ENCODE data around the gene MTNR1B.

Gene MTNR1B

DNA sequence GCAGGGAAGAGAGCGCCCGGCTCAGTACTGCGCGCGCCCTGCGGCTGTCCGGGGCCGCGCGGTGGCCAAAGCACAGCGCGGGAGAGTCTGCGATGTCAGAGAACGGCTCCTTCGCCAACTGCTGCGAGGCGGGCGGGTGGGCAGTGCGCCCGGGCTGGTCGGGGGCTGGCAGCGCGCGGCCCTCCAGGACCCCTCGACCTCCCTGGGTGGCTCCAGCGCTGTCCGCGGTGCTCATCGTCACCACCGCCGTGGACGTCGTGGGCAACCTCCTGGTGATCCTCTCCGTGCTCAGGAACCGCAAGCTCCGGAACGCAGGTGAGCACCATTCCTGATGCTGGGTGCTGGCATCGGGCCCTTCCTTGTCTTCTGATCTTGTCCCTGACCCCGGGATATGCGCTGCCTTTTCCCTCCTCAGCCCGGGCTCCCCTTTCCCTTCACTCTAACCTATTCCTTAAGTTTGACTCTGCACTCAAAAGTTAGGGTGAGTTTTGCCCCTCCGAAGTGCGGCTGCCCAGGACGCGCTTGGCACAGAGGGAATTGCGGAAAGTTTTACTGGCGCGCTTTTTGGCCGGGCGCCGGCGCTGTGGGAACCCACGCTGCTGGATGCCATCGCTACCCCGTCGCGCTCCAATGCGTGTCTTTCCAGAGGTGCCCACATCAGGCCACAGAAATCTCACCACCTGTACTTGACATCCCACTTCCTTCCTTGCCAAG is at the start of gene MTNR1B:
Gene MTNR1B (plus strand): TSS at position 18 of the 714 bp plus-strand sequence. CDS start 75 bp downstream, at position 93.
- no peak for DNase-seq

DNA sequence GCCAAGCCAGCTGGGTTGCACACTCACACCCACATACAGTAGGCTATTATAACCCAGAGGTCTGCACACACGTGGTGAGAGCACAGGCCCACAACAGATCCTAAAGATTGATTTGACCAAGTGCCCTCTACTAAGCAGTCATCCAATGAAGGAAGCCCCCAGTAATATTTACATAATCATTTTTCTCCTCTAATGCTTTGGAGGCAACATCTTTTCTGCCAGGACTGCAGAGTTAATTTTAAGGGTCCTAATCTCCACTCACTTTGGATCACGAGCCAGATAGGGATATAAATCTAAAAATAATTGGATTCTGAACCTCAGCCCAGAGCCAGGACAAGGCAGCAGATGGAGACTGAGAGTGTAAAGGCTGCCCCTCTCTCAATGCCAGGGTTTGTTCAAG is 49.1 kb upstream of the MTNR1B start:
- no peak for DNase-seq

DNA sequence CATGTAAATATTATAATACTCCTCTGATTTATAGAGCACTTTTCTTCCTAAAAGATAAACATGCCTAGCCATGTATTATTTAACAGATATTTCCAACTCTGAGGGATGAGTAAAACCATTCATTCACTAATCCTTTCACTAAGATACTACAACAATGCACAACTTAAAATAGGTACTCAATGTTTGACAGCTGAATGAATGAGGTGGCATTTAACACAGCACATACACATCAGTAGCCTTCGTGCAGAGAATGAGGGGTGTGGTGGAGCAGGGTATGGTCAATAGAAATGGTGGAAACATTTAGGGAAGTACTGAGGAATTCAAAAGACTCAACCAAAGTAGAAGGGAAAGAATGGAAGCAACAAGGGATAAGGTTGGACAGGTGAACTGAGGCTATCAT is 46.7 kb upstream of the MTNR1B start:
- DNase-seq, result no peak

DNA sequence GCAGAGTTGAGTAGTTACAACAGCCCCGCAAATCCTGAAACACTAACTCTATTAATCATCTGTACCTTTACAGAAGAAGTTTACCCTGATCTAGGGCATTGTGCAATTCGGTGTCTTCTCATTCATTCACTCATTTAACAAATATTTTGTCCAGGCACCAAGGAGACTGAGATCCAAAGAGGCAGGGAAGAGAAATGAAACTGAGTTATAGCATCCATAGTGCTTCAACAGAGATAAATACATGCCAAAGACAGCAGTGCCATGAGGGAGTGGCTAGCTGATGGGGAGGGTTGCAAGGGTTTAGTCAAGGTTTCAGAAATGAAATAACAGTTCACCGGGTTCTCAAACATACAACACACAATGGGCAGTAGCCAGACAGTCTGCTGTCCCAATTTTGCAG is 40.2 kb upstream of the MTNR1B start:
- no peak for DNase-seq

DNA sequence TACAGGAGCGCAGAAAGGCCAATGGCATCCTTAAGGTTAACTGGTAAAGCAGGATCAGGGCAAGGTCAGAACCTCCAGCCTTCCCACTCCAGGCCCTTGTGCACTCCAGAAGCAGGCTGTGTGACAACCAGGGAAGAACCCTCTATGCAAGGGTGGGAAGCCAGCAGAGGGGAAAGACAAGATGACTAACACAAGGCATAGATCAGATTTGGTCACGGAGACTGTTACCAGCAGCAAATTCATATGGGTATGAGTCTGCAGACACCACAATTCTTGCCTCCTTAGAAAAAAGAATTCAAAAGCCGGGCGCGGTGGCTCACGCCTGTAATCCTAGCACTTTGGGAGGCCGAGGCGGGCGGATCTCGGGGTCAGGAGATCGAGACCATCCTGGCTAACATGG is 39.8 kb upstream of the MTNR1B start:
- DNase-seq, result no peak

DNA sequence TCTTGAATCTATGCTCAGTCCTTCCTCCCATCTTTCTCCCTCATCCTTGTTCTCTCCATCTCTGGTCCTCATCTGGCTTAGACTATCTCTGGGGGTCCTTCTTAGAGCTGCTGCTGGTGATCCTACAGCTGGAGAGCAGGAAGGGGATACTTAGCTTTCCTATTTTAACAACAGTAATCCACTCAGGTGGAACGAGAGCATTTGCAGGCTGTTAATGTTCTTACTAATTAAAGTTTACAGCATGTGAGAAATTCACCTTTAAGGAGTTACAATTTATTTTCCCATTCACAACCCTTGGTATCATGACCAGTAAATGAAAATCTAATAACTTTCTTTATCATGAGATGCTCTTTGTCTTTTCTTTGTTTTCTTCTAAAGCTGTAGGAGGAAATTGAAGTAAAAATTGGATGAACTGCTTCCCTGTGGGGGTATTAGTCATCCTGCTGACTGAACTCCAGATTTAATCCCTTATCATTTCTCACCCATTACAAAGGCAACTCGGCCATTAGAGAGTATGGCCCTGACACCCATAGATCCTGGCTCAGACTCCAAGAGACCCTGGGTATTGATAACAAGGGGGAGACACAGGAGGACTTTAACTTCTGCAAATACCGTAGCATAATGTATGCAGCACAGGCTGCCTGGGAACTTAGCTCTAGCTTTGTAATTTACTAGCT is 37.6 kb upstream of the MTNR1B start:
- no peak for DNase-seq

DNA sequence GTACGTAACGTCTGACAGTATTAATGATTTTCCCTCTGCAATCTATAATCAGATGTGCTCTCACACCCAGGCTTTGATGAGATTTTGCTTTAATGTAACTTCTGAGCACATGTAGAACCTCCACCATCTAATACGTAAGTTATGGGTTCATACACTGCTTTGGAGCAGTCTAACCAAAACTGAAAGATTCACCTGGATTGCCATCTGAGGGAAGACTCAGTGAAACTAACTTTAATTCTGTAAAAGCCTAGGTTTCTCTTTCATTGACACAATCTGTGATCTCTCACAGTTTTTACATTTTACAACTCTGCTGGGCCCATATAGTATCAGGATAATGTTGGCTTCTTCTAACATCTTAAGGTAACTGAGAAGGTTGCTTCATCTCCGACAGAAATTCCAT is 30.1 kb upstream of the MTNR1B start:
- no peak for DNase-seq

DNA sequence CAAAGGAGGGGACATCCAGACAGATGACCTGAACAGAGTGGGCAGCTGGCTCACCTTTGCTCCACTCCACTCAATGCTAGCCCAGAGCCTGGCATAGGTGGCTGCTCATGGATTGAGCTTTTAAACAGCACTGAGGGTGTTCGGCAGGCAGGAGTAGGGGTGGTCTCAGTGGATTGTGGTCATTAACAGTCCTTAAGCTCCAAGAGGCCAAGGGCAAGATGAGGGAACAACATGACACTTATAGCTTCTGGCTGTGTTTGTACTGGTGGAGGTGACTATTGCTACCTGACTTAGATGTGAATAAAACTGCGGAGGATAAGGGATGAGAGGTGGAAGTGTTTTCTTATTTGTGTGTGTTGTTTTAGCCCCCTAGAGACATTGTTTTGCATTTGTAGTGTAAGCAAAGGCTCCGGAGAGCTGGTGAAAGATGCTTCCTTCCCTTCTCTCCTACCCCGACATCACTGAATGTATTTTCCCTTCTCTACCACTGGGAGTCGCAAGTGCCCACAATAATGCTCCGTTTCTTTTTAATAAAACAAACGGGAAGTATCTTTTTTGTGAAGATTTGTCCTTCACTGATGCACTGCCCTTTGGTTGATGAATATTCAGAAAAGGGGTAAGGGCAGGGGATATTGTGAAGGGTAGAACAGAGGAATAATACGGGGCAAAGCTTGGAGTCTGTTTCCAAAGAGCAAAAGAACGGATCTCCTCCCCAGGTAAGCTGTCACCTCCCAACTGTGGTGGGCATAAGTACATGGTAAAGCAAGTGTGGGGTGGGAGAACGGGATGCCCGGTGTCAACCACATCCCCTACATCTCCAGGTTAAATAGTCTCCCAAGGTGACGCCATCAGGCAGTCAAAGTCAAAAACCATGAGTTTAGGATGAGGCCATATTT is 27.5 kb upstream of the MTNR1B start:
- DNase-seq, result peak; percentile 56

DNA sequence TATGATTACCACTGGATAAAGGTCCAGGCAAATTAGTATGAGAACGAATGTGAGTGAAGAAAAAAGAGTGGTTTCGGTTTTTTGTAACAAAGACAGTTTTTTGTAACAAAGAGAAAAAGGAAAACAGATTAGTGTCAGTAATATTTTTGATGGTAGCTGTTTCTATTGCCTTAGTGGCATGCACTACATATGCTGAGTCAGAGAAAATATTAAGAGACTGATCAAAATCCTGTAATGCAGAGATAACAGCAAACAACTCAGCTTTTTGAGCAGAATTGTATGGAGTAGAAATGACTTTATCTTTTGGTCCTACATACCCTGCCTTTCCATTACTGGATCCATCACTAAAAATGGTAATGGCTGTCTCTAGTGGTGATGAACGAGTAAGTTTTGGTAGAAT is 22.7 kb upstream of the MTNR1B start:
- no peak for DNase-seq

DNA sequence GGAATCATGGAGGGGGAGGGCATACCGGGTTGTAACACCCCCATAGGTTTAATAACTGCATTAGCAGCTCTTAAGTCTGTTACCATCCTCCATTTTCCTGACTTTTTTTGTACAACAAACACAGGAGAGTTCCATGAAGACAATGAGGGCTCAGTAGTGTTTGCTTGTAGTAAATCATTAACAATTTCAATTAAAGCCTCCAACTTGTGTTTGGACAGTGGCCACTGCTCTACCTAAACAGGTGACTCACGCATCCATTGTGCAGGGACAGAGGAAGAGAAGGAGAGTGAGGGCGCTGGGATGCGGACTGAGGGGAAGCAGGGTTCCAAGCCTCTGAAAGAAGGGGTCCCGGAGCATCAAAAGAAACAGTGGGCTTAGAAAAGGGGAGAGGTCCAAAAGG is 21.3 kb upstream of the MTNR1B start:
- DNase-seq, result no peak

DNA sequence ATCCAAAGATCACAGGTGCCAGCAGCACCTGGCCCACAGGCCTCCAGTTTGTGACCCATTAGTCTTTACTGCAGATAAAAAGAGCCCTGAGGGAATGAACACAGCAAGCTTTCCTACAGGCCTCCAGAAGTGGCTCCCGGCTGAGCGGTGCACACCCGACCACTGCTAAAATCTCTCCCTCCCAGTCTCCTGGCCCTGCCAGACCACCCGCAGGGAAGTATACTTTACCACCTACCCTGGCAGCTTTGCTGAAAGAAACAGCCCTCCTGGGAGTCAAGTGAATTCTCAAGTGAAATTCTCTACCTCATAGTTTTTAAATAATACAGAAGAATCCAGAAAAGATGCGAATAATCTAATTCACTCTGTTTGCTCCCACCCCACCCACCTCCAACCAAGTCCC is 15.4 kb upstream of the MTNR1B start:
- no peak for DNase-seq

DNA sequence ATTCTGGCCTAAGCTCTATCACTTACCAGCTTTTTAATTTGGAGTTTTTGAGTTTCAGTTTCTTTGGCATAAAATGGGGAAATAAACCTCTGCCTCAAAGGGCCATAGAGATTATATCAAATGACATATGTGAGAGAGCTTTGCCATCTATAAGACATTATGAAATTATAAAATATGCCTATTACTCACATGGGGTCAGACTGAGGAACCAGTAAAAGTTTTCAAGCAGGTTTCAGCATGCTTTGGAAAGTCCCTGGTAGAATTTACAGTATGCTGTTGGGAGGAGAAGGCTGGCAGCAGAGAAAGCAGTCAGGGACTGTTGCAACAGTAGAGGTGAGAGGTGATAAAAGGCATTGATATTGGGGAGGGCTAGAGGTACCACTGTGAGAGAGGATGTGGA is 13.6 kb upstream of the MTNR1B start:
- no peak for DNase-seq

DNA sequence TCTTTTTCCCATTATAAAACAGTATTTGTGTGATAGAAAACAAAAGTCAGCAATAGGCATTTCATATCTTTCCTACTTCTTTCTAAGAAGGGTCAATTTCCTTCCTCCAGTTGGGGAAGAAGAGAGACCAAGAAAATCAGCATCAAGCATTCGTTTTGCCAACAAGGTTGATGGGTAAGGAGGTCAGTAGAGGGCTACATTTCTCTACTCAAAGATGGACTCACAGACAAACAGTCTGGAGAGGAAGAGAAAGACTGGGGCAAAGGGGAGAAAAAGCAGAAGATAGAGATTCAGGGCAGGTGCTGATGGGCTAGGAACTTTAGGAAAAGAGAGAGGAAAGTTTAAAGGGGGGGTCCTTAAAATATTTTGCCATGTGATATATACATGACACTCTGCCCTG is 8.6 kb upstream of the MTNR1B start:
- no peak for DNase-seq

DNA sequence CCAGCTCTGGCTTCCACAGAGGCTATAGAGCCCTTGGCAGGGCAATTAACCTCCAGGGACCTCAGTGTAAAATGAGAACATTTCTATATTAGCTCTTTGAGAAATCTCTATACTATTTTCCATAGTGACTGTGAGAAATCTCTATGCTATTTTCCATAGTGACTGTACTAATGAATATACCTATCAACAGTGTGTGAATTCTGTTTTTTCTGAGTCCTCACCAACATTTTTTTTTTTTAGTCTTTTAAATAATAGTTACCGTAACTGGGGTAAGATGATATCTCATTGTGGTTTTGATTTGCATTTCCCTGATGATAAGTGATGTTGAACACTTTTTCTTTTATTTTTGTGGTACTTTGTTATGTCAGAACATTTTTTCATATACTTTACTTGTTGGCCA is 7.0 kb upstream of the MTNR1B start:
- no peak for DNase-seq

DNA sequence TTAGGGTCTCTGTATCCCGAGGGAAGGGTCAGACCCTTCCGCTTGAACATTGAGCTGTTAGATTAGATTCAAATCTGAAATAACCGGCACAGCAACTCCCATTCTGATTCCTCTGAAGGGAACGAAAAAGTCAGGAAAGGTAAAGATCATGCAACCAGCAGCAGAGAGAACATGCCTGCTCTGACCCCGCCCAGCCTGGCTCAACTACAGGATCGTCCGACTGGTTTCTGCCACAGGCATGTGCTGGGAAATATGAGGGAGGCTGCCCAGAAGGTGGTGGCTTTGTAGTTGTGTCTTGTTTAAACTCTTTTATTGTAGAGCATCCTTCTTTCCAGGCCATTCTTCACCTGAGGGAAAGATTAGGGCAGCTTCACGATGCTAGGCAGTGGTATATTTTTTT is 5.0 kb upstream of the MTNR1B start:
- DNase-seq, result no peak

DNA sequence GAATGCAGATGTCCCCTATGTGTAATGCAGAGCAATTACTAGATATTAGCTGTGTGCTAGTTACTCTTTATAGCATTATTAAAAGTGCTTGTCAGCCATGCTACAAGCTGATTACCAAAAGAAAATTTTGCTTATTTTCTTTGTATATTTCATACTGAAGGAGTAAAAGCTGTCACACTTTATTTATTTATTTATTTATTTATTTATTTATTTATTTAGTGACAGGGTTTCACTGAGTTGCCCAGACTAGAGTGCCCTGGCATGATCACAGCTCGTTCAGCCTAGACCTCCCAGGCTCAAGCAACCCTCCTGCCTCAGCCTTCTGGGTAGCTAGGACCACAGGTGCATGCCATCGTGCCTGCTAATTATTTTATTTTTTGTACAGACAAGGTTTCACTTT is 4.3 kb upstream of the MTNR1B start:
- no peak for DNase-seq

DNA sequence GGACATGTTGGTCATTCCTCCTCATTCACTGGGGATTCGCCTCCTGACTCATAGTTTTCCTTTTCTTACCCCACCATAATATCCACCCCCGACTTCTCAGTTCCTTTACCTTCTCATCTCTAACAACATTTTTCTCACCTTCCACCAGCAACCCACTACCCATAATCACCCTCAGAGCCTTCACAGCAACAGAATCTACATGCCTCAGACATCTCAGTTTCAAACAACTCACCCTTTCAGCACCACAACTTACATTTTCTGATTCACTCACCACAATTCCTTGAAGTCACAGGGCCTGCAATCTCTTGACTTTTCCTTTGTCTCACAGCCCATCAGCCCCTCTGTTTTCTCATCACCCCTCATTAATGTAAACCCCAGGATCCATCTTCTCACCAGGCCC is 2.3 kb upstream of the MTNR1B start:
- no peak for DNase-seq

DNA sequence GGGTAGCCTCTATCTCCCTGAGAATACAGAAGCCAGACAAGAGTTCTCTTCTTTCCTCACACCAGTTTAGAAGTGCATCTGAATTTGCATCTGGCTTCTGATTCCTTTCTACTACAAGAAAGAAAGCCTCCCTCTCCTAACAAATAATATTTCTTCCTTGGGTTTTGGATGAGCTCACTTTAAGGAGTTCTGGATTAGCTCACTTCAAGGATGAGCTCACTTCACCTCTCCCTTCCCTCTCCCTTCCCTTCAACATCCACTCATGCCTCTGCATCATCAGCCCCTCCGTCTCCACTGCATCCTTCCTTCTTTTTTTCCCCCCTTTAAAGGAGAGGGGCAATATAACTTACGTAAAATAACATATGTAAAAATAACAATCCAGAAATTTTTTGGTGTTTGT is 1.6 kb upstream of the MTNR1B start:
- no peak for DNase-seq

DNA sequence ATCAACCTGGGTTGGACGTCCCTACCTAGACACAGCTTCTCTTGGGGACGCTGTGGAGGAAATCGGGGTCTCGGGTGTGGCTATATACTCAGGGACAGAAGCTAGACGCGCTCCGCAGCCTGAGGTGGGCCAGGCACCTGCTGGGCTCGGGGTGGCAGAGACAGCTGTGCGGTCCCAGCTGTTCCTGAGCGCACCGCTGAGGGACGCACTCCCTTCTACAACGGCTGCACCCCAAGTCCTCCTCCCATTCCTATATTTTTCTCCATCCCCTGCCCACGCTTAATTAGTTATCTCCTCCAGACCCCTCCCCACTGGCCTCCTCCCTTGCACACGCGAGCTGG is 188 bp upstream of the MTNR1B start:
- no peak for DNase-seq

DNA sequence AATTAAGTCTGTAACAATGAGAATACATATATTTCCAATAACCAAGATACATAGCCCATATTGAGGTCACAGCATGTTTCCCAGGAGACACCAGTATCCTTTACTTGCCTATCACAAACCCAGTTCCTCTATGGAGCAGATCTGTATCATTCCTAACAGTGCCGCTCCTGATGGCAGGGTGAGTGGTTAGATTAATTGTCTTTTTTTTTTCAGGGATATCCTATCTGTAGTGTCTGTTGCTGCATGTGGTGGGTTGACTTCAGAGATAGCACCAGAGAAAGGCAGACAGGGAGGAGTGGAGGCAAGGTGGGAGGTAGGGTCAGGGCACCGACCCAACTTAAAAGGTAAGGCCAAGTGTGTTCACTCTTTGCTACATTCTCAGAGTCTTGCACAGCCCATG is 2.8 kb downstream of the MTNR1B start:
- no peak for DNase-seq

DNA sequence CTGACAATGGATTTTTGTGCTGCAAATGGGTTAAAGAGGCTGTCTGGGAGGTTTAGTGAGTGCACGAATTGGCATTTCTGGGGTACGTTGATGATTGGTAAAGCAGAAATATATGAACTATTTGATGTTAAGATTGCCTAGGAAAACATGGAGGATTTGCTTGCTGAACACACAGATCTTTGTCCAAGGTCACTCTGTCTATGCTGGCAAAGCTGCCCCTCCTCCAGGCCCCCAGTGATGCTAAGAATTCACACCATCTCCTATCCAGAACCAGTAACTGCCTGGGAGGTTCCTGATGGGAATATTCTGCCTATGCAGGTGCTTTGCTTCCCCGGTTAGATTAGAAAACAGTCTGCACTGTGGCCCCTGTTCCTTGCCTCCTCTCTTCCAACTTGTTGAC is 5.8 kb downstream of the MTNR1B start:
- no peak for DNase-seq

DNA sequence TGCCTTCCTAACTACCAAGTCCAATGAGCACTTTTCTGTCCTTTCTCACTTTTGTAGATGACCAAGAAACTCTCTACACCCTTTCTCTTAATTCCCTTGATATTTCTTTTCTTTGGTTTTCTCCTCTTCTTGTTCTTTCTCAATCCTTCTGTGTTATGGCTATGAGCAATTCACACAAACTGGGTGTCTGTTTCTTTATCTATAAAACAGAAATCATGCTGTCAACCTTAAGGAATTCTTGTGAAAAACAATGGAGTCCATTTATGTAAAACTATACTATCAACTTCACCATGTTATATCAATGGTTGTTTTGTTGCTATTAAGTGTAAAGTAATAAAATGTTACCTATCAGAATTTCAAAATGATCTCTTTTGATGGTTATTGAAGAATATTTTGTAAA is 7.2 kb downstream of the MTNR1B start:
- DNase-seq, result no peak

DNA sequence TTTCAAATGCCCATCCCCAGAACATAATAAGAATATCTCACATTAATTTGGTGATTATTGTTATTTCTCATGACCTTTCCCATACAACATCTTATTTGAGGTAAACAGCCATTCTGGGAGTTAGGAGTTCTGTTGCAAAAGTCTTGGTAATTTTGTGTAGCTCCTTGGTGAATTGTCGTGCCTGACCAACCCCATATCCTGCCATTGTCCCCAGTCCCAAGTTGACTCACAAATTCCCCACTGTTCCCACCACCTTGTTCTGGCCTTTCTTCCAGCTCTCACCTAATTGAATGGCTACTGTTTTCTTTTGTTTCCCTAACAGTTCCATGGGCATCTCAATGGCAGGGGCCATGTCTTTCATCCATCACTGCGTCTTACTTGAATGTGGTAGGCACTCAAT is 8.0 kb downstream of the MTNR1B start:
- no peak for DNase-seq

Data from KG1 (cell line).